Left renal pelvis (tissue), 4 donors: ENCODE data around the gene GPATCH1. TPM values are rescaled to one million over a fixed set of nuclear protein-coding genes. Genes with fewer than 3 reads are reported as not detected.
A peak's percentile ranks its signal among the peaks of the same experiment; 100 is the strongest.
"Not testable (repeated sequence)": the region's sequence is repeated elsewhere in the genome, so short reads cannot be mapped to it uniquely, and the experiment has no call there.

Experiments used
- DNase-seq, 4 donors: peaks; one replicate each; pipeline ENCODE4 v3.0.0-alpha.2; 2013; ENCODE audit warnings: low read depth in 4 of 4, low spot score in 3 of 4
- polyA plus RNA-seq, 4 donors: library from polyadenylated mRNA; unstranded; fragments of 120-200 nt; gene quantifications; one replicate each; pipeline ENCODE4 v1.2.1, GENCODE V29; 2013; ENCODE audit not compliant: insufficient read length in 4 of 4

Gene GPATCH1, protein sequence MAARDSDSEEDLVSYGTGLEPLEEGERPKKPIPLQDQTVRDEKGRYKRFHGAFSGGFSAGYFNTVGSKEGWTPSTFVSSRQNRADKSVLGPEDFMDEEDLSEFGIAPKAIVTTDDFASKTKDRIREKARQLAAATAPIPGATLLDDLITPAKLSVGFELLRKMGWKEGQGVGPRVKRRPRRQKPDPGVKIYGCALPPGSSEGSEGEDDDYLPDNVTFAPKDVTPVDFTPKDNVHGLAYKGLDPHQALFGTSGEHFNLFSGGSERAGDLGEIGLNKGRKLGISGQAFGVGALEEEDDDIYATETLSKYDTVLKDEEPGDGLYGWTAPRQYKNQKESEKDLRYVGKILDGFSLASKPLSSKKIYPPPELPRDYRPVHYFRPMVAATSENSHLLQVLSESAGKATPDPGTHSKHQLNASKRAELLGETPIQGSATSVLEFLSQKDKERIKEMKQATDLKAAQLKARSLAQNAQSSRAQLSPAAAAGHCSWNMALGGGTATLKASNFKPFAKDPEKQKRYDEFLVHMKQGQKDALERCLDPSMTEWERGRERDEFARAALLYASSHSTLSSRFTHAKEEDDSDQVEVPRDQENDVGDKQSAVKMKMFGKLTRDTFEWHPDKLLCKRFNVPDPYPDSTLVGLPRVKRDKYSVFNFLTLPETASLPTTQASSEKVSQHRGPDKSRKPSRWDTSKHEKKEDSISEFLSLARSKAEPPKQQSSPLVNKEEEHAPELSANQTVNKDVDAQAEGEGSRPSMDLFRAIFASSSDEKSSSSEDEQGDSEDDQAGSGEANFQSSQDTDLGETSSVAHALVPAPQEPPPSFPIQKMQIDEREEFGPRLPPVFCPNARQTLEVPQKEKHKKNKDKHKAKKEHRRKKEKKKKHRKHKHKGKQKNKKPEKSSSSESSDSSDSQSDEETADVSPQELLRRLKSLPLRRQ
- polyA plus RNA-seq = 10 to 100 TPM in 3 of 4 donors, 1 to 10 TPM in 1; 9.9 to 17.5 (median 12.8) TPM

DNA sequence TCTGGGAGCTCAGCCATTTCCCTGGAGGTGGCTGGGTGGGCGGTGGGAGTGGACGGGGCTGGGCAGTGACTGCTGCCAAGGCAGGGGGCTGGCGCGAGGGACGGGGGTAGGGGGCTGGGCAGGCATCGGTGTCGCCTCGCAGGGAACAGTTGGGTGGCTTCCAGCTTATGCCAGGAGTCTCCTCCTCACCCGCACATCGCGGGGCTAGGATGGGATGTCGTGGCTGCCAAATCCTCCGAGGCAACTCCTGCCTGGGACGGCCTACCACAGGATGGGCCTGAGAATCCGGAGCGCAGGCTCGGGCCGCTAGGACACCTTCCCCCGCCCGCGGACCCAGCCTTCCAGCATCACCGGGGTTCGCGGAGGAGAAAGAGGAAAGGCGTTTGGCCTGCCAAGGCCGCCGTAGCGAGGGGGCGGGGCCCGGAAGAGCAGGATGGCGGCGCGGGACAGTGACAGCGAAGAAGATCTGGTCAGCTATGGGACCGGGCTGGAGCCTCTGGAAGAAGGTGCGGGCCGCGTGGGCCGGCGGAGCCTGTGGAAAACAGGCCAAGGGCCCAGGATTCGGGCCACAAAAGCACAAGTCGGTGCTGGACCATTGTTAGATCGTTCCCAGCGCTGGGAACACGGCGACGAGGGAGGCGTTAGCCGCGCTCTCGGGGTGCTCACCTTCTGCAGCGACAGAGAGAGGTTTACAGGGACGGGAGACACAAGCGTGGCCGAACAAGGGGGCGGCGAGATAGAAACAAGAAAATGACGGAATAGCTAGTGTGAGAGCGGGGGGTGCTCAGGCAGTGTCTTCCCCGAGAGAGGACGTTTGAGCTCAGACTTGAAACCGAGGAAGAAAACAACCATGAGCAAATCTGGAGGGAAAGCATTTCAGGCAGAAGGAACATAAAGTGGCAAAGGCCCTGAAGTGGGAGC lies at the start of gene GPATCH1:
GPATCH1 (plus strand) TSS at position 421 of the 921 bp plus-strand sequence; CDS start at position 434, 13 bp downstream.
- peak in 2 of 4 donors; percentile 75 to 78 for DNase-seq

DNA sequence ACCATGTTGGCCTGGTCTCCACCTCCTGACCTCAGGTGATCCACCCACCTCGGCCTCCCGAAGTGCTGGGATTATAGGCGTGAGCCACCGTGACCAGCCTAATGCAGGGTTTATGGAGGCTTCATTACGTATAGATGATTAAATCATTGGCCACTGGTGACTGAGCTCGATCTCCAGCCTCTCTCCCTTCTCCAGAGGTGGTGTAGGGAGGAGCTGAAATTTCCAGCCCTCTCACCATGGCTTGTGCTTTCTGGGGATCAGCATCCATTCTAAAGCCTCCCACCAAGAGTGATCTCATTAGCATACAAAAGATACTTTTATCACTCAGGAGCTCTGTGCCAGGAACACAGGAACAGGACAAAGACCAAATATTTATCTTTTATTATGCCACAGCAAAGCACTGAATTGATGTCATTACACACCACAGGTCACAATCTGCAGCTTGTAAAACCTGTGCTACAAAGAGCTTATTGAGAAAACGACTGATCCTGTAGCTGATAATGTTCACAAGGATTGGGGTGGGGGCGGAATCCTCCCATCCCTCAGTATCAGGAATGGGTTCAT lies 48.7 kb upstream of the GPATCH1 start:
- no peak for DNase-seq

DNA sequence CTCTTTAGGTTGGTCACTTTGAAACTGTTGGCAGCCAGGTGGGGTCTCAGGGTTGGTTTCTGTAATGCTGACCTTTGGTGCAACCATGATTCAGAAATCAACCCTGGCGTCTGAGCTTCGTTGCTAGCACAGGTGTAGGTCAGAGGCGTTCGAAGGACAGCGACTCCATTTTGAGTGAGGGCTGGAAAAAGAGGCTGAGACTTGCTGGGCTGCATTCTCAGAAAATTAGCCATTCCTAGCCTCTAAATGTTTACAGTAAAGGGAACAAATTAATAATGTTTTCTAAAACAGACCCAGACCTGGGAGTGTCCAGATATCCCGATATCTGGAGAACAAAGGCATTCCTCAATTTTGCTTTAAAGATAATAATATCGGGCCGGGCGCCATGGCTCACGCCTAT lies 45.5 kb upstream of the GPATCH1 start:
- no peak for DNase-seq

DNA sequence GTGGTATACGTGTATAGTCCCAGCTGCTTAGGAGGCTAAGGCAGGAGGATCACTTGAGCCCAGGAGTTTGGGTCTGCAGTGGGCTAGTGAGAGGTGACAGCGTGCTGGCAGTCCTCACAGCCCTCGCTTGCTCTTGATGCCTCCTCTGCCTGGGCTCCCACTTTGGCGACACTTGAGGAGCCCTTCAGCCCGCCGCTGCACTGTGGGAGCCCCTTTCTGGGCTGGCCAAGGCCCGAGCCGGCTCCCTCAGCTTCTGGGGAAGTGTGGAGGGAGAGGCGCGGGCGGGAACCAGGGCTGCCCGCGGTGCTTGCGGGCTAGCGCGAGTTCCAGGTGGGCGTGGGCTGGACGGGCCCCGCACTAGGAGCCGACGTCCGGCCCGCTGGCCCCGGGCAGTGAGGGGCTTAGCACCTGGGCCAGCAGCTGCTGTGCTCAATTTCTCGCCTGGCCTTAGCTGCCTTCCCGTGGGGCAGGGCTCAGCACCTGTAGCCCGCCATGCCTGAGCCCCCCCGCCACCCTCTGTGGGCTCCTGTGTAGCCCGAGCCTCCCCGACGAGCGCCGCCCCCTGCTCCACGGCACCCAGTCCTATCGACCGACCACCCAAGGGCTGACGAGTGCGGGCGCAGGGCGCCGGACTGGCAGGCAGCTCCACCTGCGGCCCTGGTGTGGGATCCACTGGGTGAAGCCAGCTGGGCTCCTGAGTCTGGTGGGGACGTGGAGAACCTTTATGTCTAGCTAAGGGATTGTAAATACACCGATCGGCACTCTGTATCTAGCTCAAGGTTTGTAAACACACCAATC lies 44.4 kb upstream of the GPATCH1 start:
- not testable (repeated sequence) for DNase-seq

DNA sequence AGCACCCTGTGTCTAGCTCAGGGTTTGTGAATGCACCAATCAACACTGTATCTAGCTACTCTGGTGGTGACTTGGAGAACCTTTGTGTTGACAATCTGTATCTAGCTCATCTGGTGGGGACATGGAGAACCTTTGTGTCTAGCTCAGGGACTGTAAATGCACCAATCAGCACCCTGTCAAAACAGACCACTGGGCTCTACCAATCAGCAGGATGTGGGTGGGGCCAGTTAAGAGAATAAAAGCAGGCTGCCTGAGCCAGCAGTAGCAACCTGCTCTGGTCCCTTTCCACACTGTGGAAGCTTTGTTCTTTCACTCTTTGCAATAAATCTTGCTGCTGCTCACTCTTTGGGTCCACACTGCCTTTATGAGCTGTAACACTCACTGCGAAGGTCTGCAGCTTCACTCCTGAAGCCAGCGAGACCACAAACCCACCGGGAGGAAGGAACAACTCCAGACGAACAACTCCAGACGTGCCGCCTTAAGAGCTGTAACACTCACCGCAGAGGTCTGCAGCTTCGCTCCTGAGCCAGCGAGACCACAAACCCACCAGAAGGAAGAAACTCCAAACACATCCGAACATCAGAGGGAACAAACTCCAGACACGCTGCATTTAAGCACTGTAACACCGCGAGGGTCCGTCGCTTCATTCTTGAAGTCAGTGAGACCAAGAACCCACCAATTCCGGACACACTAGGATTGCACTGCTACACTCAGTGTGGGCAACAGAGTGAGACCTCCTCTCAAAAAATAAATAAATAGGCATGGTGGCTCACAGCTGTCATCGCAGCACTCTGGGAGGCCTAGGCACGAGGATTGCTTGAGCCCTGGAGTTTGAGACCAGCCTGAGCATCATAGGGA lies 43.6 kb upstream of the GPATCH1 start:
- DNase-seq = not testable (repeated sequence)

DNA sequence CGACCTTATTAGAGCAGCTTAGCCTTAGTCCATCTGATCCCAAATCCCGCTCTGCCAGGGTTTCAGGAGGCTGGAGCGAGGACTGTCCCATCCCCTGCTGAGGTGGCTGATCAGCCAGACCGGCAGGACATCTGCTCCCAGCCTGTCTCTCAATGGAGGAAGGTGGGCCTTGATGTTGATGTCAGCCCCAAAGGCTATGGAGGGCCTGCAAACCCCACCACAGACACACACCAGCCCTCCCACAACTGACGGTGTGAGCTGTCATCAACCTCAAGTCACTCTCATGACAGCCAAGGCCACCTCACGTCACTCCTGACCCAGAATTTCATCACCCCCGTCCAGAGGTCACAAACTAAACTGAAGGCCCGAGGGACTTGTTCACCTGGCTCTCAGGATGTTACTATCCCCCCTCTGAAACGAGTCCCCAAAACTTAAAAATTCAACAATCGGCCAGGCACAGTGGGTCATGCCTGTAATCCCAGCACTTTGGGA lies 41.8 kb upstream of the GPATCH1 start:
- no peak for DNase-seq

DNA sequence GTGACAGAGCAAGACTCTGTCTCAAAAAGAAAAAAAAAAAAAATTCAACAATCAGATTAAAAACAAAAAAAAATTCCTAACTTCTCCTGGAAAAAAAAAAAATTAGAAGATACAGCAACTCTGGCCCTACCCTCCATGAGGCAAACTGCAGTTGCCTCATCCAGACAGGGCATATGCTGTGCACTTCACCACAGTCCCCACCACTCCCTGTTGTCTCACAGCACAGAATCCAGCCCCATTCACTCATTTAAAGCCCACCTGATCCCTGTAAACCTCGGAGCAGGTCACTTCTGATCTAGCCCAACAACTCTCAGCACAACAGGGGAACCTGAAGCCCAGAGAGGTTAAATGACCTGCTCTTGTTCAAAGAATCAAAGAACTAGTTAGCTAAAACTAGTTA lies 41.2 kb upstream of the GPATCH1 start:
- DNase-seq = no peak

DNA sequence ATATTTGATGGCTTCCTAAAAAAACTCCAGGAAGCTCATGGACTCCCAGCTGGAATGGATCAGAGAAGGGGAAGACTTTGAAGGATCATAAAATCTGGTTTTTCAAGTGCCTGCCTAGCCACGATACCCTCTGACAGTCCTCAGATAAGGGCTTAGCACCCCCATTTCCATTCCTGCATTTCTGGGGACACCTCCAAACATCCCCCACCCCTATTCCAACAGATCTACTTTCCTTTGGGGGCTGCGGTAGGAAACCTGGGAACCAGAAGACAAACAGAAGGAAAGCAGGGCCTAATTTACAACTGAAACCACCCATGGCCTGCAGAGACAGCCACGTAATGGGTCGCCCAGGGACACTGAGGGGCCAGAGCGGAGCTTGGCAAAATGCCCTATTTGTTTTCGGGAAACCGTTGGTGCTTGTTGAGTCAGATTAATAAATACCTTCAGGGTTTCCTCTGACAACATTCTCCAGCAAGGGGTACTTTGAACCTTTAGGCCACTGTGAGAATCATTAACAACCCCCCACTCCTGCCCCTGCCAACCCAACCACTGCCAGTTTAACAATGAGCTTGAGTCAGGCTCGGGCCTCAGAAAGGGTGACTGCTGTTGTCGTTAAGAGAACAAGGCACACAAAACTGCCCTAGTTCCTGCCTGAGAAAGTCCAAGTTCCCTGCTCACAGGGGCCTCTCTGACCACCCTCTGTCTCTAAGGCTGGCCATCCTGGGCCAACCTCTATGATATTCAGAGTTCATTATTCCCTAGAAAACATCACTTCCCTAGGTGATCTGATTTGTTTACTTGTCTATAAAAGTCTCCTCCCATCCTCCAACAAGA lies 39.8 kb upstream of the GPATCH1 start:
- peak in 2 of 4 donors; percentile 80 to 83 for DNase-seq

DNA sequence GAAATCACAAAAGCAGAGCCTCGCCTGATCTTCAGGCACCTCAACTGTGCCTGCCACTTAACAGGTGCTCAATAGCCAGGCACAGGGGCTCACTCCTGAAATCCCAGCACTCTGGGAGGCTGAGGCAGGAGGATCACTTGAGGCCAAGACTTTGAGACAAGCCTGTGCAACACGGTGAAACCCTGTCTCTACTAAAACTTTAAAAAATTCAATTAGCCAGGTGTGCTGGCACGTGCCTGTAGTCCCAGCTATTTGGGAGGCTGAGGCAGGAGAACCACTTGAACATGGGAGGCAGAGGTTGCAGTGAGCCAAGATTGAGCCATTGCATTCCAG lies 39.2 kb upstream of the GPATCH1 start:
- not testable (repeated sequence) for DNase-seq

DNA sequence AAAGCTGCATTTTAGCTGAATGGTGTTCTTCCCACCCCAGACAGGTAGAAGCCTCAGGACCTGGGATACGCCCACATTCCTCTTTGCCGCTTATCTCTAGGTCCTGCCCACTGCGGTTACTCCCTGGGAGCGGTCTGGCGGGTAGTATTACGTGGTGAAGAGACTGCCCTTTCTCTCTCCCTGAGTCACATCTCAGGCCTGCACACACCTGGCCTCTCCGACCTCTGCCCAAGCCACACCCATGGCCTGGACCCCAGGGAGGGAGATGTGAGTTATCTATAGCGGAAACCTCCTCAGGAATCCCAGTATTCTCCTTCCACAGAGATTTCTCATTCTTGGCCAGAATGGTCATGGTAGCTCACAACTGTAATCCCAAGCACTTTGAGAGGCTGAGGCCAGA lies 33.6 kb upstream of the GPATCH1 start:
- no peak for DNase-seq

DNA sequence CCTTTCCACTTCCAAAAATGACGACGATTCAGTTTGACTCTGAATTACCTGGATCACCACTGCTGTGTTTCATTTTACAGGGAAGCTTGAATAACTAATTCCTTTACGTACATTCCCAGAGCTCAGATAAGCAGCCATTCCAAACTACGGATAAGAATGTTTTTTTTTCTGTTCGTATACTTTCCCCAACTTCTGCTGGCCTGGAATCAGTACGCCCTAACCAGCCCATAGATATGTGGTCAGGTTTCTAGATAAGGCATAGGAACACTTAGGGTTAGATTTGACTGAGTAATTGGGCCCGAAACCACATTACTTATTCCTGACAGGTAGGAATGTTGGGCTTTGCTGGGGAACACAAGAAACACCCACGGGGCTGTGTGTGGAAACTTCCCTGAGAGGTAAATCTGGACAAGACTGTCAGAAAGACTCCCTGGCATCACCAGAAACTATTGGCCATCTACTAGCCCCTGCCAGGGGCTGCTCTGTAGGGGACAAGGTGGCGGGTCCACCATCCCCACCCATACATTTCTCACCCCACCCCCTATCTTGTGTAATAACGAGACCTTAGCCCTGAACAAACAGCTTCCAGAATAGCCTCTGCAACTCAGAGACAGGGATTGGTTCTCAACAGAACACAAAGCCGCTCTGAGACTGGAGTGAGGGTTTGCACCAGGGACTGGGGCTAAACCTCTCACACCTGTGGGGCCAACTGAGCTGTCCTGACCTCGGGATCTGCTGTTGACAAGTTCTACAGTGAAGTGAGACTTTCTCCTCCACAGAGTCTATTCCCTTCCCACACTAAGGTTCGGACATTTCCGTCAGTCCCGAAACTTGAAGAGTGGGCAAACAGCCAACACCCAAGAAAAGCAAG lies 31.9 kb upstream of the GPATCH1 start:
- no peak for DNase-seq

DNA sequence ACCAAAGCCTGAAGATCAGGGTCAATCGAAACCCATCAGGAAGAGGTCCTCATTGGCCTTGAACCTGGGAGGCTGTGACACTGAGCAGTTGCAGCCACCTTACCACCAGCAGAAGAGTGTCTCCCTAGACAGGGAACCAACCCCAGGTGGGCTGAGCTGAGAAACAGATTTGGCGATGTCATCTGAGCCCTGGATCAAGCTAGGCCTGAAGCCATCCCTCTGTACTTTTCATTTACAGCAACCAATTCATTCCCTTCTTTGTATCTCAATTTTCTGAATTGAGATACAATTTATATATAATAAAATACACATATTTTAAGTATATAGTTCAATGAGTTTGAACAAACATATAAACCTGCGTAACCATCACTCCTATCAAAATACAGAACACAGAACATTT lies 30.9 kb upstream of the GPATCH1 start:
- no peak for DNase-seq

DNA sequence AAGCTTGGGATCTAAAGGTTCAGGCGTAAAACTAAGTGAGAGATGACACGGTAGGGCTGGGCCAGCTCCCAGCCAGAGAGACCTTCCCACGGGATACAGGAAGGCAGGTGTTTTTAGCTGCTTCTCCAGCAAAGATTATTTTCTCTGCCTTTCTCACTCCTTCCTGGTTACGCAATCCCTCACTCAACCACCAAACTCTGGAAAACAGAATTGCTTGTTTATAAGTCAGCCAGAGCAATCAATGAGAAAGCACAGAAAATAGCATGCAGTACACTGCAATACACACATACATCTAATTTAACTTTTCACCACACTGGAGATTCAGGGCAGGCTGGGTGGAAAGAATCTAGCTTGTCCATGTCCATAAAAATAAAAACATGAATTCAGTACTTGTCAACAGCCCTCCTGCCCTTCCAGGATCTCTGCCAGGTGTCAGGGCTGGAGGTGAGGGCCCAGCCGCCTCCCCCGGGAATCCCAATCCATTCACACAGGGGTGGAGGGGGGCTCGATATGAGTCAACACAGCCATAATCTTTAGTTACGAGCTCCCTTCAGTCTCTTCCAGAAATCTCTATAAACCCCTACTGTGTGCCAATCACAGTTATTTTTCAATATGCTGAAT lies 28.5 kb upstream of the GPATCH1 start:
- DNase-seq = no peak

DNA sequence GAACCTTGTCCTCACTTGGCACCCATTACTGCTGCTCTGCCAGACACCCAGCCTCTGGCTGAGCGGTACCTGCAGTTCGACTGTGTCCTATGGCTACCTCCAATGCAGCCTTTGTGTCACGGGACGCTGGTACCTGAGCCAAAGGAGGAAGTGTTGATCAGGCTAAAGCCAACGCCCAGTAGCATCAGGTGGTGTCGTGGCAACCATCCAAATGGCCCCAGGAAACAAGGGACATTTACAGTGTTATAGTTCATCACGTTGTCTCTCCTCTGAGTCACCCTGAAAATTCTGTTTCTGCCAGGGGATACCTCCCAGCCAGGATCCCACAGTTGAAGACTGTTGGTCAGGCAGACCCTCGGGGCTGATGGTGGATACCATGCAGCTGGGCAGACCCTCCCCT lies 26.4 kb upstream of the GPATCH1 start:
- DNase-seq = no peak

DNA sequence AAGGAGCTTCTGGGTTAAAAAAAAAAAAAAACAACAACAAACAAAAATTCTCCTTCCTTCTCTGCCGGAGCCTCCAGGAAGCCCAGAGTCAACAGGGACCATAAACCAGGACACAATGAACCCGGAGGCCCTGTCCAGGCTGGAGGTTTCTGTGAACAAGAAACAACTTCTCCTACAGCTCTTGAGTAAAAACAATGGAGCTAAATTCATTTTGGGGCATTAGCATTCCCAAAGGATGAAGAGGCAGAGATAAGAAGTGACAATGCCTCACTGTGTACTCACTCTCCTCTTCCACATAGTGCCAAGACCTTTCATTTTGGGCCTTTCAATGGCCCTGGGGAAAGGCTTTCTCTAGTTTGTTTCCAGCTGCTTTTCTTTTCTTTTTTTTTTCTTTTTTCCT lies 25.3 kb upstream of the GPATCH1 start:
- DNase-seq = no peak

DNA sequence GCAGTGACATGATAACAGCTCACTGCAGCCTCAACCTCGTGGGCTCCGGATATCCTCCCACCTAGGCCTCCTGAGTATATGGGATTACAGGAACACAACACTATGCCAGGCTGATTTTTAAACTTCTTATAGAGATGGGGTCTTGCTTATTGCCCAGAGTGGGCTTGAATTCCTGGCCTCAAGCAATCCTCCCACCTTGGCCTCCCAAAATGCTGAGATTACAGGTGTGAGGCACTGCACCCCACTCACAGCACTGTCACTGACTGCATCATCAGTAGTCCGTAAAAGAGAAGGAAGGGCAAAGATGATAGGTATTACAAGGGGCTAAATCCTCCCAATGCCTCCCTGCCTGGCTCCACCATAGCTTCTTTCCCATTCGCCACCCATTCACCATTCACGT lies 20.4 kb upstream of the GPATCH1 start:
- no peak for DNase-seq
